ENCODE measurements around the gene DOCK2.

DNA sequence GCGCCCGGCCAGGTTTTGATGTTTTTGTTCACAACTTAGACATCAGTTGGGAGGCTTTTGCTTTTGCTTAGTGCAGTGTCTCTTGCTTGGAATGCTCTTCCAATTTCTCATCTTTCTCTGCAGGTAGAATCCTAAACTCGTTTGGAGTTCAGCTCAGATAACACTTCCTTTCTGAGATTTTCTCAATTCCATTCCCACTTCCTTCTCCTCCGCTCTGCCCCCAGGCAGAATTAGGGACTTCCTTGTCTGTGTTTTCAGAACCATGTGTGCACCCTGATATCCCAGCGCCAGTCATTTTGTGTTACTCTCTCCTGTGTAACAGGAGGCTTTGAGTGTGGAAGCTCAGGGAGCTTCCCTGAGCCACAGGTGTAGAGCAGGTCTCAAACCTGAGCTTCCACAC is 172.2 kb downstream of the DOCK2 start:
- TF ChIP-seq, protein P1, sequence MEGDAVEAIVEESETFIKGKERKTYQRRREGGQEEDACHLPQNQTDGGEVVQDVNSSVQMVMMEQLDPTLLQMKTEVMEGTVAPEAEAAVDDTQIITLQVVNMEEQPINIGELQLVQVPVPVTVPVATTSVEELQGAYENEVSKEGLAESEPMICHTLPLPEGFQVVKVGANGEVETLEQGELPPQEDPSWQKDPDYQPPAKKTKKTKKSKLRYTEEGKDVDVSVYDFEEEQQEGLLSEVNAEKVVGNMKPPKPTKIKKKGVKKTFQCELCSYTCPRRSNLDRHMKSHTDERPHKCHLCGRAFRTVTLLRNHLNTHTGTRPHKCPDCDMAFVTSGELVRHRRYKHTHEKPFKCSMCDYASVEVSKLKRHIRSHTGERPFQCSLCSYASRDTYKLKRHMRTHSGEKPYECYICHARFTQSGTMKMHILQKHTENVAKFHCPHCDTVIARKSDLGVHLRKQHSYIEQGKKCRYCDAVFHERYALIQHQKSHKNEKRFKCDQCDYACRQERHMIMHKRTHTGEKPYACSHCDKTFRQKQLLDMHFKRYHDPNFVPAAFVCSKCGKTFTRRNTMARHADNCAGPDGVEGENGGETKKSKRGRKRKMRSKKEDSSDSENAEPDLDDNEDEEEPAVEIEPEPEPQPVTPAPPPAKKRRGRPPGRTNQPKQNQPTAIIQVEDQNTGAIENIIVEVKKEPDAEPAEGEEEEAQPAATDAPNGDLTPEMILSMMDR (conservative IDR thresholded peaks at IDR 0.05; ENCODE audit: low read depth, low read length) = no peak
- no peak for TF ChIP-seq EZH2phosphoT487 (IDR thresholded peaks at IDR 0.05; ENCODE audit: borderline replicate concordance, low read length)

Measured in PC-3 (cell line).